HG03175 (cell line): ENCODE data around the gene FGD3.
"Not testable (repeated sequence)": the region's sequence is repeated elsewhere in the genome, so short reads cannot be mapped to it uniquely, and the experiment has no call there.

Experiments used
- ATAC-seq: cut with Tn5 transposase; IDR thresholded peaks from one replicate; pipeline ENCODE4 v1.9.1; 2021; ENCODE audit warnings: mild to moderate bottlenecking, moderate library complexity; ENCODE audit not compliant: unreplicated experiment

Gene FGD3

DNA sequence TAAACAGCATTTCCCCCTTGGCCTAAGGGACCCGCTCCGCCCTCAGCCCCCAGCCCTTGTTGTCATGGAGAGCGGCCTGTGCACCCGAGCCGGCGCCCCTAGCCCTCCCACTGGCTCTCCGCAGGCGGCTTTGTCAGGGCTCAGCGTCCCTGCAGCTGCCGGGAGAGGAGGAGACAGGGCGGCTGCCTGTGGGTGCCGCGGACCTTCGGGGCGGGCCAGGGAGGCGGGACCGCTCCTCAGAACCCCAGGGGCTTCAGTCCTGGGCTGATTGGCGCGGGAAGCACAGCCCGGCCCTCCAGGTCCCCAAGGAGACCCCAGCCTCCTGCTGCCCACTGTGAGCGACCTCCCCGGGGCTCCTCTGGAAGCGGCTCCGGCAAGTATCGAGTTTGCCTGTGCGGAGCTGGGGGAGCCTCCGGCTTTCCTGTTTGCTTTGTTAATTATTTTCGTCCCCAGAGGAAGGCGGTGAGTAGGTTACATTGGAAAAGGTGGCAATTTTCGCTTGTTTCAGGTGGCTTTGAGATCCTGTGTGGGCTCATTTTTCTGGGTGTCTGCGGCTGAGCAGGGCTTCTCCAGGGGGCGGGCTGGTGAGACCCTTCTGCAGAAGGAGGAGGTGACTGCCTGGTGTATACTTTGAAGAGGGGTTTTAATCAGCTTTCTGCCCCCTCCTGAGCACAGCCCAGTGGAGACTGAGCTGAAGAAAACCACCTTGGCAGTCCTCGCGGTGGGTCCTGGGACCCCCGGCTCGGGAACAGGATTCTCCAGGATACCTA lies at the start of gene FGD3:
TSS of gene FGD3 (plus strand) at position 256 of the 770 bp plus-strand sequence. CDS start 28,734 bp downstream, outside the sequence.
- ATAC-seq: no peak

DNA sequence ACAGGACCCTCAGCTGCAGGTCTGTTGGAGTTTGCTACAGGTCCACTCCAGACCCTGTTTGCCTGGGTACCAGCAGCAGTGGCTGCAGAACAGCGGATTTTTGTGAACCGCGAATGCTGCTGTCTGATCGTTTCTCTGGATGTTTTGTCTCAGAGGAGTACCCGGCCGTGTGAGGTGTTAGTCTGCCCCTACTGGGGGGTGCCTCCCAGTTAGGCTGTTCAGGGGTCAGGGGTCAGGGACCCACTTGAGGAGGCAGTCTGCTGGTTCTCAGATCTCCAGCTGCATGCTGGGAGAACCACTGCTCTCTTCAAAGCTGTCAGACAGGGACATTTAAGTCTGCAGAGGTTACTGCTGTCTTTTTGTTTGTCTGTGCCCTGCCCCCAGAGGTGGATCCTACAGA lies 42.2 kb upstream of the FGD3 start:
- not testable (repeated sequence) for ATAC-seq

- no peak for ATAC-seq
Observed at GRCh38 chr9:92911511-92912475, 35.5 kb upstream of the FGD3 start.

DNA sequence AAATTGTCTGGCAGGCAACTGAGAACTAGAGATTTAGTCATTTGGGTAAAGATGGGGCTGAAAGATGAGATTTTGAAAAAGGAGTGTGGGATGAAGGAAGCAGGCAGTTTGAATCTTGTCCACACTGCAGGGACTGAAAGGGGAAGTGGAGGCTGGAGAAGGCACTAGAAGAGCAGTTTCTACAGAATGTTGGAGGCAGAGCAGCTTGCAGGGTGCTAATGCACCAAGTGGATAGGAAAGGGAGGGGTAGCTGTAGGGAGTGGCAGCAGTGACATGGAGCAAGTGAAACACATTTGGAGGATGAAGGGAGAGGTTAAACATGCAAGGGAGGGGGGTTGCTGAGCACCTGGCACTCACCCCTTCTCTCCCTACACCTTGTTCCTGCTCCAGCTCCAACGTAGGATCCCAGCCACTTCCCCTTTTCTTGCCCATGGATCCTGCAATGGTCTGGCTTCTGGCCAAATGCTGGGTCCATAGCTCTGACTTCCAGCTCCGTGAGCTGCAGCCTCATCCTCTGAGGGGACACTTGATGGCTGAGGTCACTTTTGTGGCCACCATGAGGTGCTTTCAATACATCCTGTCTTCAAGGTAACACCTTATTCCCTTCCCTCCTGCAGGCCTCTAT lies 30.0 kb upstream of the FGD3 start:
- no peak for ATAC-seq

DNA sequence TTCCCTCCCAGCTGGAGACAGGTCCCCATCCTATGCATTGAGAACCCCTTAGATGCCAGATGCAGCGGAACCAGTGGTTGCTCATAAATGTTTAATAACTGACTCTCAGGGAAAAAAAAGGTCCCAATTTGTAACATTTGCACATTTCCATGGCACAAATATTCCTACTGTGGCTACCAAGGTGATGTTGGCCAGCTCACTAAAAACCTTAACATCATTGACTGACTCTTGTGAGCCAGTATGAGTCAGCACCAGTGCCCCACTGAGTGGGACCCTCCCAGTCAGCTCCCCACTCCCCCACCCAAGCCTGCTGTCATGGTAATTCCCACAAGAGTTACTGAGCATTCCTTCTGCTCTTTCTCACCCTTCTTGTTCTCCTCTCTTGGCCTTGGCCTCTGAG lies 26.9 kb upstream of the FGD3 start:
- ATAC-seq: no peak

- no peak for ATAC-seq
Observed at GRCh38 chr9:92931606-92932005, 15.7 kb upstream of the FGD3 start.

- ATAC-seq: no peak
Observed at GRCh38 chr9:92934321-92934720, 13.0 kb upstream of the FGD3 start.

GRCh38 chr9:92938025-92938424 lies 9.3 kb upstream of the FGD3 start:
- ATAC-seq: no peak

GRCh38 chr9:92941861-92942260 lies 5.5 kb upstream of the FGD3 start:
- ATAC-seq: no peak

DNA sequence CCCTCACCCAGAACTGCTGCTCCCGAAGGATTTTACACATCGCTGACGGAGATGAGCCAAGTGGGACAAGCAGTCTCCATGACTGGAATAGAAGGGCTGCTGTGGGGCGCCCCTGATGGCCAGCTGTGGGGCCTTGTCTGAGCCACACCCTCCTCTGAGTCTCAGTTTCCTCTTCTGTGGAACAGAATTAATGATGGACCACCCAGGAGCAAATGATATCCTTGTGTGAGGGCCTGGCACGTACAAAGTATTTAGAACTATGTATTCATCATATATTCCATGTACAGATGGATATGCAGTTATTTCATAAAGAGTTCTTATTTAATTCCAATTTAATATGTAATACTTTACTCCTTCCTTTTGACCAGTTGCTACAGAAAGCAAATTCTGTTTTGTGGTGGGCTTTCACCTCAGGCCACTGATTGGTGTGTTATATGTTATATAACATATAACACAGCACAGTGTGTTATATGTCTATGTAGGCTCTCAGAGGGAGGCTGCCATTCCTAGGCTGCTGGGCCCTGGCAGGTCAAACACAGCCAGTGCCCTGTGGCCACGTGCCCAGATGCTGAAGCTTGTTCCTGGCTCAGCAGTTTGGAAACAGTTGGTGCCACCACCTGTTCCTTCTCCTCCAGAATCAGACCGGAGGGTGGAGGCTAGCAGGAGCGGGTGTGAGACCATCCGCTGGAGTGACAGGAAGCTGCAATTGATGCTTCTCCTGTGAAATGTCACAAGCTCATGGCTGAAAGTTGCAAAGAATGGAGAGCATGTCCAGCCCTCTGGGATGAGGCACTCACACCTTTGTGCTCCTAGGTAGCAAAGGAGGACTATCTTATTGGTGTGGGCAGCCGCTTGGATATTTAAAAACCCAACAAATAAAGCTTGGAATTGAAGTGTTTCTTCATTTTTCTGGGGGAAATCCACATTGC lies 4.4 kb upstream of the FGD3 start:
- ATAC-seq: no peak

DNA sequence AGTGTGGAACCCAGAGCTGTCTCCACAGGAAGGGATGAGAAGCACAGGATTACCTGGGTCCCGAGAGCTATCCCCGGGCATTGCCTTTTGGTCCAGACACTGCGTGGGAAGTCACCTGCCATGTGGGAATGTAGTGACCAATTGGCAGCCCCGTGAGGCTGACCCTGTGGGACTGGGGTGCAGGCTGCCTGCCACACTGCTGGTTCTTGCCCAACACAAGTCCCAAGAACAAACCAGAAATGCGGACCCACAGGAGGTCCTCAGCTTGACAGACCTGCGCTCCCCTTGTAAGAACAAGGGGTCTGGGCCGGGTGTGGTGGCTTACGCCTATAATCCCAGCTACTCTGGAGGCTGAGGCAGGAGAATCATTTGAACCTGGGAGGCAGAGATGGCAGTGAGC lies 2.4 kb upstream of the FGD3 start:
- no peak for ATAC-seq

DNA sequence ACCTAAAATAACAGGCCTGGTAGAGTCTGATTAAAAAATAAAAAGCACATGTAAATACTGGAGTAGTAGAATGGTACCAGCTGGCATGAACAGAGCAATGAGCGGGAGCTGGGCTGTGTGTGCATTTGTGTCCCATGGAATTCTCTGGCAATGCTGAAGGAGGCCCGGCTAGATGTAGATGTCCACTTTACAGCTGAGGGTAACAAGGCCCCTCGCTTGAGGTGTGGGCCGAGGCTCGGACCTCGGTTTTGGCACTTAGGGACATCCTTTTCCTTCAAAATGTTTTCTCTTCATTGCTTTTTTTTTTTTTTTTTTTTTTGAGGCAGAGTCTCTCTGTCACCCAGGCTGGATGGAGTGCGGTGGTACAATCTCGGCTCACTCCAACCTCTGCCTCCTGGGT lies 1.5 kb upstream of the FGD3 start:
- ATAC-seq: no peak

DNA sequence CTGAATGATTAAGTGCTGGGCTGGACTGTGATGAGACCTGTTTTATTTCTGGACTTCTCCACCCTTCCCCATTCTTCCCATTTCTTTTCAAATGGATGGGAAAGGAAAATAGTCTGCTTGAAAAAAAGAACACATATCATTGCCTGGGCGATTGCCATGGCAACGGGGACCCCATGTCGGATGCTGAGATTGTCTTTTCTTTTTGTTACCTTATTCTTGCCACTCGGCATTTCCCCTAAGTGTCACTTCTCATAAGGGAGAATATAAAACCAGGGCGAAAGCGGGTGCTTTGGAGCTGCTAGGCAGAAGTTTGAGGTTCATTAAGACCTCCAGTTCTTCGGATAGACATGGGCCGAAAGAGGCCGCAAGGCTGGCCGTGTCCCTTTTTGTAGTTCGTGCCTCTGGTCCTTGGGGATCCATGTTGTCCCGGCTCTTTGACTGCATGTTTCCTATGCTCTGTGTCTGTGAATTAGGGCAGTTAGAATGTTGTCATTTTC lies 763 bp downstream of the FGD3 start:
- no peak for ATAC-seq

DNA sequence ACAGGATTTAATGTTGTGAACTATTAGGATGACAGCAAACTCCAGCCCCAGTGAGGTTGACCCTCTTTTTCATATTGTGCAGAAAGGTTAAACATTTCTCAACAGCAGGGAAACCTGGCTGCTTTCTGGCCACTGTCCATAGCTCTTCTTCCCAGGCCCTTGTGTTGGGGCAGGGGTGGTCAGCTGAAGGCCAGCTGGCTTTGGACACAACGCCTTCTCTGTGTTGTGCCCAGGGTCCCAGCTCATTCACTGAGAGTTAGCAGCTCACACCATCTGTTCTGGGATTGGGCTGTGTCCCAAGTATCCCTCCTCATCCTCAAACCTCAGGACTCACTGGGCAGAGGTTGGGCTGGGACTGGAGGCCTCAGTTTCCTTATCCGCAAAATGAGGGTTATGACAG lies 1.3 kb downstream of the FGD3 start:
- no peak for ATAC-seq

DNA sequence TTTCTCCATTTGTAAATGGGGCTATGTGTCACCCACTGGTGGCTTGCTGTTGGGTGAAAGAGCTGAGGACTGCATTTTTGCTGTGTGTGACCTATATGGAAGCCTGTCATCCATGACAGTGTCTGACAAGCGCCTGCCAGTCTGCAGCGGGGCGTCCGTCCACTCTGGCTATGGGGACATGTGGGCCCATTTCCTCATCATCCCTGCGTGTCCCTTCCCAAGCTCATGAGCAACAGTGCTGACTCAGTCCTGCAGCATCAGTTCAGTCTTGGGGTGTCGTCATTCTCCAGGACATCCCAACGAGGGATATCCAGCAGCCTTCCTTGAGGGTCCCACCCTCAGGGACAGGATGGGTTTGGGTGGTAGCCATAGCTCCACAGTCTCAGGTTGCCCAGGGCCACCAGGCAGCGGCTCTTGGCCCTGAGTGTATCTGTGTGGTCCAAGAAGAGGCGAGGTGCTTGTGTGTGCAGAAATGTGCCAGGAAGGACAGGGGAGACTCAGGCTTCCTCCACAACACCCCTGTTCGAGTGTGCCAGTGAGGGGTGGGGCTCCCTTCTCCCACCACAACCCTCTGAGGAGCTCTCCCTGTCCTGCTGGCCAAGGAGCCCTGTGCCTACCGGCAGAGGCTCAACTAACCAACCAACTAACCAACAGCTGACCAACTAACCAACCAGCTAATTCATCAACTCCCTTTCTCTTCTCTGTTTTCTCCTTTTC lies 2.1 kb downstream of the FGD3 start:
- no peak for ATAC-seq

DNA sequence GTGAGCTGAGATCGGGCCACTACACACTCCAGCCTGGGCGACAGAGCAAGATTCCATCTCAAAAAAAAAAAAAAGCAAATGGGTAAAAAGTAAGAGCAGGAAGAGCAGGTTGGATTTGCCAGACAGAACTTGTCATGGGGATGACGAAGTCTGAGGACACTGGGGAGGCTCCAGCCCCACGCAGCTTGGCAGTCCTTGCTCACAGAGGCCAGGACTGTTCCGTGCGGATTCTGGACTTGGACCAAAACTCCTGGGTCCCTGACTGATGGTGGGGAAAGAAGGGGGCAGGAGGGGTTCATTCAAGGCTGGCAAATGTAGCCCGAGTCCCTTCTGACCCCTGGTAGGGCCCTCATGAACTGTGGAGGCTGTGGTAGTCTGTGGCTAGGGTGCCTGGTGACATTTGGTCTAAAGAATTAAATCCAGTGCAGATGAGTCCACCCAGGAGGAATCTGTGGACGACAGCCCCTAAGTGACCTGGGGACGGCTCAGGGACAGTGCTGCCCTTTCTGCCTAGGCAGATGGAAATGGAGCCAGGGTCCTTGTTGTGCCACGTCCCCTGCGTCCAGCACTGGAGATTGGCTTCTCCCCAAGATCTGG lies 3.1 kb downstream of the FGD3 start:
- no peak for ATAC-seq

DNA sequence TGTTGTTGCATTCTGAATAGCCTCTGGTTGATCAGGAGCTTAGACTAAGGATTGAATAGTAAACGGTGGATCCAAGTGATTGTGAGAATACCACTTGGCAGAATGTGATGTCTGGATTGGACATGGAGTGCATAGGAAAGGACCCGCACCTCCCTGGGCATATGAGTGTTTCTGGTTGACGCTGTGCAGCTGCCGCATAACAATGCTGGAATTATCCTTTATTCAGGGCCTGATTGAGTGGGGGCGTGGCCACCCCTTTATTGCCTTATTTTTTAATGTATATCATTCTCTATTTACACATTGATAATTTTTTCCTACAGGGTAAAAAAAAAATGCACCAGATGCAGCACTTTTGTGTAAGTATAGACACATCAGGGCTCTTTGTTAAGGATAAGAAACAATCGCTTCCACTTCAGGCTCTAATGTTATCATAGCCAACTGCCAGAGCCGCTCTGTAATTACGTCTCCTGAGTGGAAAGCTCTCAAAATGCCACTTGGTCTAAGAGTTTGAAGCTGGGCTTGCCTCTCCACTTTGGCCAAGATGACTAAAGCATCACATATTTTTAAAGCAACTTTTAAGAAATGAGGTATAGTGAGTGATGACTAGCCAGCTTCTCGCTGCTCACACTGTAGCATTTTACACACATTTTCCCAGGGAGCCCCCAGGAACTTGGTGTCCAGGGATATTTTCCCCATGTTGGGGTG lies 5.7 kb downstream of the FGD3 start:
- no peak for ATAC-seq

- peak; percentile 56 for ATAC-seq
Observed at GRCh38 chr9:92954049-92954861, 6.9 kb downstream of the FGD3 start.
